ENCODE data around the gene THUMPD1.

Gene THUMPD1

DNA sequence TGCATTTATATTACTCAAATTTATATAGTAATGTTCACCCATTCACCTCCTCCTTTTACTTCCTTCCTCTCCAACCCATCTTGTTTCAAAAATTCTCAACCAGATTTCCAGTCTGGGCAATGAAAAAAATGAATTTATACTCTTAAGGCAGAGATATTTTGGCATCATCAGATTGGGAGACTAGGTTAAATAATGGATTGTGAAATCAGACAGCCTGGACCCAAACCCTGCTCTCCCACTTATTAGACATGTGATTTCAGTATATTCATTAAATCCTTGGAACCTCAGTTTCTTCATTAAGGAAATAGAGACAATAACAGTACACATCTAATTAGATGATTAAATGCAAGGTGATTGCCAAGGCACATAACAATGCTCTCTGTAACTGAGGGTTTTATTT is 52.0 kb downstream of the THUMPD1 start:
- no peak for DNase-seq

DNA sequence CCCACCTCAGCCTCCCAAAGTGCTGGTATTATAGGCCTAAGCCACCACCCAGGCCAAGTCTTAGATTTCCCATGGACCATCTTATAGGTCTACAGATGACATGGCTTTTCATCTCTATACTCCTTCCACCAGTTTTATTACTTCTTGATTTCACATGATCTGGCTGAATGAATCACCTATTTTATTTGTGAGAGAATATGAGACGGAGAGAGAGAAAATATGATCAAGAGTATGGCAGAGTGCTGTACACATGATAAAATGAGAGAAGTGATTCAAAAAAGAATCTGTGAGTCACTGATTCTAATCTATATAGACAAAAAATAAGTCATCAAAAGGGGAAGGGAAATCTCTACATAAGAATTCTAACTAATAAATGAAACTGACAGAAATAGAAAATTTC is 57.8 kb downstream of the THUMPD1 start:
- DNase-seq: no peak

Data from activated CD4-positive, alpha-beta T cell treated with anti-CD3 and anti-CD28 coated beads, Interleukin-2, amount 50 U/mL, for 4 hours (primary cell).